Choroid plexus epithelial cell (primary cell): ENCODE results near the gene KIF16B.

Experiments used
- DNase-seq: peaks from one replicate; pipeline ENCODE4 v3.0.0-alpha.2; 2010; ENCODE audit warnings: low read depth
- H3K4me3 ChIP-seq: 2 replicates; pipeline ENCODE4 v1.5.1; 2011; ENCODE audit warnings: low read depth, mild to moderate bottlenecking, control low read depth, low read length, moderate library complexity
- CTCF ChIP-seq: conservative IDR thresholded peaks from 2 replicates; pipeline ENCODE4 v1.5.1; 2011; ENCODE audit warnings: low read depth, mild to moderate bottlenecking, control low read depth, inconsistent platforms, low read length, moderate library complexity

Gene KIF16B

GRCh38 chr20:16537918-16538317 is 35.3 kb downstream of the KIF16B start:
- no peak overlapping the region for H3K4me3 ChIP-seq
- DNase-seq, result no peak
- TF ChIP-seq CTCF, result no peak

DNA sequence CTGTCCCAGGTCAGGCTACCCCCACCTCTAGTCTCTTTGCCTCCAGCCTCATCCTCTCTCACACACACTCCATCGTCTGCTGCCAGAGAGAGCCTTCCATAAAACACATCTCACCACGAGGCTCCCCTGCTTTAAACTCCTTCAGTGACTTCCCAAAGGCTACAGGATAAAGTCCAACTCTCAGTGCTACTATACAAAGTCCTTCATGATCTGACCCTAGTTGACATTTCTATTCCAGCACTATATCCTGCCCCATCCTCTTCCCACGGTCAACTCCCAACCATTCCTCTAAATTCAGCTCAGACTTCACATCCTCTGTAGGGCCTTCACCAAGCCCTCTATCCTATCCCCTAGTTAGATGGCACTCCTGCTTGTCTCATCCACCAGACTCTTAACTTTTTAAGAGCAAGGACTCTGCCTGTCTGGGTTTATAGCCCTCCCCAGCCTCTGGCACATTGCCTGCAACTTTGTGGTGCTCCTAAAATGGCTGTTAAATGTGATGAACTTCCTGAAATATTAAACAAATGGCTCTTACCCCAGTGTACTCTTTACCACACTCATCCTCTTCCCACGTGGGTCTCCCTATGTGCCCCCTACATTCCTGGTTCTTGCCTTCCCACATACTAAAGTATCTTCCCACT is 36.1 kb downstream of the KIF16B start:
- TF ChIP-seq CTCF, result no peak
- no peak overlapping the region for H3K4me3 ChIP-seq
- DNase-seq, result no peak

DNA sequence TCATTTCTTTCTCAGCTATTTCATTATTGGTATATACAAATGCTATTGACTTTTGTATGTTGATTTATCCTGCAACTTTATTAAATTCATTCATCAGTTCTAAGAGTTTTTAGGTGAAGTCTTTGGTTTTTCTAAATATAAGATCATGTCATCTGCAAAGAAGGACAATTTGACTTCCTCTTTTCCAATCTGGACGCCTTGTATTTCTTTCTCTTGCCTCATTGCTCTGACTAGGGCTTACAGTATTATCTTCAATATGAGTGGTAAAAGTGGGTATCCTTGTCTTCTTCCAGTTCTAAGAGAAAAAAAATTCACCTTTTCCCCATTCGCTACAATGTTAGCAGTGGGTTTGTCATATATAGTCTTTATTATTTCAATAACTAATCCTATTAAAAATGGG is 38.0 kb downstream of the KIF16B start:
- DNase-seq, result no peak
- no peak overlapping the region for H3K4me3 ChIP-seq
- no peak for TF ChIP-seq CTCF

DNA sequence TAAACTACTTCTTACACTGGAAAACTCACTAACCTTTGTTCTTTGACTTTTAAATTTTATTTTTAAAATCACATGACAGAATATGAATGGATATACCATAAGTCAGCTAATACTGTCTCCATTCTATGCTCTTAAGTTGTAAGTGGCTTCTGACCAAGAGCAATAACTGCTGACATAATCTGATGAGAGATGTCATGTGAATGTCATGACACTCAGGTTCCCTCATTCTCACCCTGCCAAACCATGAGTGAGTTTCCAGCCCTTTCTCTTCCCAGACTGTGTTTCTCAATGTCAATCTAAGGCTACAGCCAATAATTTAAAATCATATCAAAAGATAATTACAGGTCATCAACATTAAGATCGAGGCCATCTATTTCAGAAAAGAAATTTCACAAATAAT is 39.7 kb downstream of the KIF16B start:
- H3K4me3 ChIP-seq, result no peak overlapping the region
- DNase-seq, result peak; percentile 22
- TF ChIP-seq CTCF, result no peak

DNA sequence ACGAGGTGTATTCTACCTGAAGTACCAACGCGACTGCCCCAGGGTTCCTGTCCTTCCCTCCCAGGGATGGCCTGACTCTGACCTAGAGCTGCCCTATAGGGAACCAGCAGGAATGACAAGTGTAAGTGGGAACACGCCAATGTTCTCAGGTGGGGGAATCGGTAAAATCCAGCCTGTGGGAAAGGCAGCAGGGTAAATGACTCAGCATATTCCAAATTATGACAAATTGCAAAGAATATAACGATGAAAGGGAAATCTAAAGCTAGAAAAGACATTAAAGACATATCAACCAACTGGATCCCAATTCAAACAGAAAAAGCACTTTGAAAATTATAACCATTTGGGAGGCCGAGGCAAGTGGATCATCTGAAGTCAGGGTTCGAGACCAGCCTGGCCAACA is 41.8 kb downstream of the KIF16B start:
- H3K4me3 ChIP-seq, result no peak overlapping the region
- no peak for TF ChIP-seq CTCF
- DNase-seq, result no peak

DNA sequence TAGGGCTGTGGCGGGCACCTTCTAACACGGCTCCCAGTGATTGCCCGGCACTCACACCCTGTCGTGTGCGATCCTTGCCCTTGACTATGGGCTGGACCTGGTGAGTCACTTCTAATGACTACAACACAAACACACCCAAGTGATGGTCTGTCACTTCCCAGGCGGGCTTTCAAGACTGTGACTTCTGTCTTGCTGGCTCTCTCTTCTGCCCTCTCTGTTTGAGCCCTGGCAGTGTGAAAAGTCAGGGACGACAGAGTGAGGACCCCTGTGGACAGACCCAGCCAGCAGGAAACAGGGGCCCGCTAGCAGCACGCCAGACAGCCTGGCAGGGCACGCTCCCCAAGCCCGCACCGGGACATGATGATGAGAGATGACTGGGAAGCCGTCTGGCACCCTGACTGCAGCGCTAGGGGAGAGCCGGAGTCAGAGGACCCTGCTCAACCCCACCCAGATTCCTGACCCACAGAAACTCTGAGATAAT is 43.0 kb downstream of the KIF16B start:
- no peak overlapping the region for H3K4me3 ChIP-seq
- peak; percentile 16 for DNase-seq
- TF ChIP-seq CTCF, result no peak

- no peak for TF ChIP-seq CTCF
- H3K4me3 ChIP-seq, result no peak overlapping the region
- peak; percentile 95 for DNase-seq
Measured at GRCh38 chr20:16528078-16528477, 45.2 kb downstream of the KIF16B start.
